Measurements from ENCODE around the gene PTGER3. TPM values are rescaled to one million over a fixed set of nuclear protein-coding genes. Genes with fewer than 3 reads are reported as not detected.

Gene PTGER3
- total and polyA plus RNA-seq, 2 of the 4 experiments (the other 2 are of a cell fraction), result not detected

GRCh38 chr1:71039661-71040262 is 7.9 kb downstream of the PTGER3 start:
- Histone ChIP-seq H3K4me3 (ENCODE audit: insufficient read depth, low read depth, low read length) (no peak overlapping the region), H3K23ac (ENCODE audit: low read depth, low read length) (no peak overlapping the region), H3K18ac (ENCODE audit: low read depth, low read length) (no peak overlapping the region), H3K9me1 (ENCODE audit: insufficient read depth, low read length) (no peaks in the 10 kb centered on the region), H3K56ac (ENCODE audit: extremely low read depth, insufficient read depth, low read length) (no peak overlapping the region), H3K14ac (replicated peaks; ENCODE audit: low read depth, low read length) (no peak overlapping the region), H3K4ac (ENCODE audit: low read depth, low read length) (no peak overlapping the region), H4K8ac (ENCODE audit: low read depth in 2 of 2, low read length in 2 of 2) (no peak overlapping the region), H2BK15ac (ENCODE audit: low read depth, low read length) (no peak overlapping the region), H2BK120ac (ENCODE audit: low read depth, low read length) (no peak overlapping the region), H2AFZ (replicated peaks; ENCODE audit: low read length, poor library complexity) (no peak overlapping the region), H3K4me1 (ENCODE audit: control insufficient read depth, insufficient read depth, low read length) (no peaks in the 10 kb centered on the region), H2BK5ac (ENCODE audit: low read depth, low read length, poor library complexity, severe bottlenecking) (no peak overlapping the region), H3K27ac (ENCODE audit: insufficient read depth, low read length) (no peak overlapping the region), H3K79me1 (ENCODE audit: low read depth in 1 of 2, low read length in 2 of 2) (no peaks in the 10 kb centered on the region), H4K5ac (ENCODE audit: low read depth, low read length) (no peak overlapping the region), H3K27me3 (ENCODE audit: control insufficient read depth, insufficient read depth, low read length) (peaks cover 2% of the 10 kb centered on the region), H3K4me2 (ENCODE audit: low read depth, low read length) (no peak overlapping the region), H4K91ac (ENCODE audit: insufficient read depth, low read depth, low read length) (no peak overlapping the region), H3K9me3 (ENCODE audit: control insufficient read depth, insufficient read depth, low read length) (no peaks in the 10 kb centered on the region), H2AK5ac (ENCODE audit: low read depth, low read length) (no peak overlapping the region), H3K36me3 (ENCODE audit: control insufficient read depth, insufficient read depth, low read length) (no peaks in the 10 kb centered on the region), H4K20me1 (ENCODE audit: insufficient read depth, low read length) (no peaks in the 10 kb centered on the region), H3K9ac (ENCODE audit: low read depth, low read length) (no peak overlapping the region), H2BK20ac (ENCODE audit: low read depth, low read length) (no peak overlapping the region), H2AK9ac (replicated peaks; ENCODE audit: low read depth, low read length, poor library complexity) (no peak overlapping the region)
- DNase-seq, result no peak
- ChIA-PET POLR2A (ENCODE audit: unreplicated experiment) (interaction anchor here (0.6 kb wide), 1 partner anchor 173 kb away, joined by 15 read pairs; no protein-coding TSS in a partner anchor), CTCF (no interaction called here)
- BruUV-seq (replicated peaks), result no TSS peak
- dilution Hi-C loops (cut with HindIII; ENCODE audit: low sequenced_read_pairs, unreplicated experiment) (no loop called here), in situ Hi-C loops (cut with MboI; ENCODE audit: low sequenced_read_pairs) (no loop called here), intact Hi-C loops (cut with micrococcal nuclease) (no loop called here)
- ATAC-seq (ENCODE audit: low read depth), result no peak
- no peak for TF ChIP-seq ELK1 (IDR thresholded peaks at IDR 0.05; ENCODE audit: borderline replicate concordance, low read depth, low read length)
- no peak for TF ChIP-seq MAFK (IDR thresholded peaks at IDR 0.05; ENCODE audit: low read depth, low read length)
- no peak for TF ChIP-seq NFE2L2 (IDR thresholded peaks at IDR 0.05; ENCODE audit: low read depth, low read length)
- TF ChIP-seq MAZ (IDR thresholded peaks at IDR 0.05; ENCODE audit: borderline replicate concordance, low read depth, low read length), result no peak
- TF ChIP-seq FOS (IDR thresholded peaks at IDR 0.05; ENCODE audit: low read depth, low read length), result no peak
- TF ChIP-seq RFX5 (IDR thresholded peaks at IDR 0.05; ENCODE audit: low read depth, low read length), result no peak
- no peak for TF ChIP-seq USF2 (IDR thresholded peaks at IDR 0.05; ENCODE audit: low read depth, low read length)
- no peak for TF ChIP-seq CHD1 (IDR thresholded peaks at IDR 0.05; ENCODE audit: low read depth, low read length)
- no peak for TF ChIP-seq CEBPB (IDR thresholded peaks at IDR 0.05; ENCODE audit: low read depth, low read length)
- TF ChIP-seq RCOR1 (IDR thresholded peaks at IDR 0.05; ENCODE audit: insufficient replicate concordance, low read length), result no peak
- TF ChIP-seq RAD21 (IDR thresholded peaks at IDR 0.05; ENCODE audit: low read length), result no peak
